Activated naive CD8-positive, alpha-beta T cell treated with anti-CD3 and anti-CD28 coated beads, Interleukin-2, amount 10 ng/mL, durations not matched to agents 7 days and 5 days (primary cell): ENCODE results near the gene NDOR1. TPM values are rescaled to one million over a fixed set of nuclear protein-coding genes. Genes with fewer than 3 reads are reported as not detected.

Source experiments
- ATAC-seq: fragments of 150-1000 bp; cut with Tn5 transposase; one replicate; pipeline ENCODE4 v1.10.0; 2021; ENCODE audit warnings: low read depth, moderate library complexity
- POLR2A ChIA-PET: fragments of 350-600 bp; sonication (Branson Sonifier 250); formaldehyde crosslinking; loops from one replicate; lab custom pipeline; 2021; ENCODE audit warnings: antibody characterized with exemption; lab: Charles Lee
- DNase-seq: peaks from one replicate; pipeline ENCODE4 v3.0.0; 2021
- H3K27ac Mint-ChIP-seq: one replicate; pipeline ENCODE4 v1.8.0; 2022; ENCODE audit warnings: mild to moderate bottlenecking, mixed read lengths
- H3K27me3 Mint-ChIP-seq: one replicate; pipeline ENCODE4 v1.8.0; 2022; ENCODE audit warnings: mild to moderate bottlenecking, moderate library complexity, mixed read lengths
- H3K36me3 Mint-ChIP-seq: one replicate; pipeline ENCODE4 v1.8.0; 2021; ENCODE audit warnings: mild to moderate bottlenecking, mixed read lengths
- H3K4me1 Mint-ChIP-seq: one replicate; pipeline ENCODE4 v1.8.0; 2021; ENCODE audit warnings: mixed read lengths
- H3K4me3 Mint-ChIP-seq: one replicate; pipeline ENCODE4 v1.8.0; 2022; ENCODE audit warnings: mild to moderate bottlenecking, moderate library complexity, mixed read lengths
- H3K9me3 Mint-ChIP-seq: one replicate; pipeline ENCODE4 v1.8.0; 2021; ENCODE audit warnings: mixed read lengths
- total RNA-seq, 2 experiments: library from RNA; stranded (reverse); gene quantifications; one replicate each; pipeline ENCODE4 v1.2.3, GENCODE V29; 2021

Gene NDOR1
- total RNA-seq, 2 experiments from 2014 or later: 38.8 to 39.8 TPM

GRCh38 chr9:137201205-137201868 lies 4.2 kb upstream of the NDOR1 start:
- H3K4me1 Mint-ChIP-seq: peaks cover 21% of the 10 kb centered on the region
- H3K9me3 Mint-ChIP-seq: no peaks in the 10 kb centered on the region
- H3K27me3 Mint-ChIP-seq: no peaks in the 10 kb centered on the region
- no peak for ATAC-seq
- POLR2A ChIA-PET: interaction anchor here (0.6 to 3.5 kb wide), 18 partner anchors 10 to 474 kb away, joined by 3 to 42 read pairs (median 6); partner anchors contain the start of genes ANAPC2, CYSRT1, DPP7 and MAN1B1
- DNase-seq: no peak
- peak overlapping the region; percentile 86 for H3K27ac Mint-ChIP-seq
- no peaks in the 10 kb centered on the region for H3K36me3 Mint-ChIP-seq
- peak overlapping the region; percentile 84 for H3K4me3 Mint-ChIP-seq

DNA sequence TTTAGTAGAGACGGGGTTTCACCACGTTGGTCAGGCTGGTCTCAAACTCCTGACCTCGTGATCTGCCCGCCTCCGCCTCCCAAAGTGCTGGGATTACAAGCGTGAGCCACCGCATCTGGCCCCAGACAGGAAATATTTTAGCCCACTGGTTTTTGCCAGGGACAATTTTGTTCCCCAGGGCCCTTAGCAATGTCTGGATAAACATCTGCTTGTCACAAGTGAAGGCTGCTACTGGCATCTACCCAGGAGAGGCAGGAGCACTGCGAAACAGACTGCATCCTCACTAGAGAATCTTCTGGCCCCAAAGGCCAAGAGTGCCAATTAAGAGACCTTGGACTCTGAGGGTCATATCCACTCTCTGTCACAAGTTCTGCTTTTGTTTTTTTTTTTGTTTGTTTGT lies 2.5 kb upstream of the NDOR1 start:
- H3K4me3 Mint-ChIP-seq: no peak overlapping the region
- DNase-seq (no peak), ATAC-seq (no peak)
- H3K36me3 Mint-ChIP-seq: peaks cover 13% of the 10 kb centered on the region
- H3K27me3 Mint-ChIP-seq: no peaks in the 10 kb centered on the region
- H3K9me3 Mint-ChIP-seq: no peaks in the 10 kb centered on the region
- POLR2A ChIA-PET: interaction anchor here (2.1 to 3.5 kb wide), 2 partner anchors 15 kb away, joined by 4 to 42 read pairs; partner anchors contain the start of genes ANAPC2 and SSNA1
- H3K27ac Mint-ChIP-seq: no peak overlapping the region
- peaks cover 34% of the 10 kb centered on the region for H3K4me1 Mint-ChIP-seq

DNA sequence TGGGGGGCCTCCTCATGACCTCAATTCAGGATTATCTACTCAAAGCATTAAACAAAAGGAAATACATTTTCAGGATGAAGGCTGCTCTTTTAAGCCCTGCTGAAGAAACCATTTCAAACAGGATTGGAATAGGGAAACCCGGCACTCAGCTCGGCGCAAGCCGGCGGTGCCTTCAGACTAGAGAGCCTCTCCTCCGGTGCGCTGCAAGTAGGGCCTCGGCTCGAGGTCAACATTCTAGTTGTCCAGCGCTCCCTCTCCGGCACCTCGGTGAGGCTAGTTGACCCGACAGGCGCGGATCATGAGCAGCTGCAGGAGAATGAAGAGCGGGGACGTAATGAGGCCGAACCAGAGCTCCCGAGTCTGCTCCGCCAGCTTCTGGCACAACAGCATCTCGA lies 772 bp upstream of the NDOR1 start:
- POLR2A ChIA-PET: interaction anchor here (0.6 to 4.0 kb wide), 9 partner anchors 10 to 97 kb away, joined by 3 to 31 read pairs (median 5); partner anchors contain the start of genes ANAPC2, CYSRT1, NELFB and NRARP
- ATAC-seq: no peak
- H3K27me3 Mint-ChIP-seq: no peaks in the 10 kb centered on the region
- peaks cover 35% of the 10 kb centered on the region for H3K4me1 Mint-ChIP-seq
- peak overlapping the region; percentile 89 for H3K27ac Mint-ChIP-seq
- H3K9me3 Mint-ChIP-seq: no peaks in the 10 kb centered on the region
- DNase-seq: no peak
- H3K36me3 Mint-ChIP-seq: peaks cover 13% of the 10 kb centered on the region
- H3K4me3 Mint-ChIP-seq: peak overlapping the region; percentile 95

DNA sequence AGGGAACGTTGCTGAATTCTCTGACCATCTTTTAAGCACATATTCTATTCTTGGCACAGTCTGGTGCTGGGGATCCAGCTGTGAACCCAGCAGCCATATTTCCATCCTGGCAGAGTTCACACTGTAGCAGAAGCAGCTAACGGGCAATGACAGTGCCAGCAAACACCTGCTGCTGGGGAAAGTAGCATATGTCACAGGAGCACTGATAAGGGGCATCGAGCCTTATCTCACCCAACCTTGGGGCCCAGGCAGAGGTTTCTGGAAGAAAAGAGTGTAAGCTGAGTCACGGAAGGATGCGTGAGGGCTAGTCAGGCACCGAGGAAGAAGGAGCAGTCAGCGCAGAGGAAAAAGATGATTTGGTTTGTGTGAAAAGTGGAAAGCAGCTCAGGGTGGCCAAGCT lies 1.1 kb downstream of the NDOR1 start:
- peaks cover 32% of the 10 kb centered on the region for H3K4me1 Mint-ChIP-seq
- POLR2A ChIA-PET: interaction anchor here (0.7 to 4.0 kb wide), 5 partner anchors 11 to 34 kb away, joined by 5 to 31 read pairs (median 8); partner anchors contain the start of genes ANAPC2, CYSRT1, RNF208 and SSNA1
- no peaks in the 10 kb centered on the region for H3K9me3 Mint-ChIP-seq
- no peak for ATAC-seq
- DNase-seq: no peak
- peak overlapping the region; percentile 95 for H3K4me3 Mint-ChIP-seq
- peaks cover 15% of the 10 kb centered on the region for H3K36me3 Mint-ChIP-seq
- H3K27me3 Mint-ChIP-seq: no peaks in the 10 kb centered on the region
- peak overlapping the region; percentile 90 for H3K27ac Mint-ChIP-seq

DNA sequence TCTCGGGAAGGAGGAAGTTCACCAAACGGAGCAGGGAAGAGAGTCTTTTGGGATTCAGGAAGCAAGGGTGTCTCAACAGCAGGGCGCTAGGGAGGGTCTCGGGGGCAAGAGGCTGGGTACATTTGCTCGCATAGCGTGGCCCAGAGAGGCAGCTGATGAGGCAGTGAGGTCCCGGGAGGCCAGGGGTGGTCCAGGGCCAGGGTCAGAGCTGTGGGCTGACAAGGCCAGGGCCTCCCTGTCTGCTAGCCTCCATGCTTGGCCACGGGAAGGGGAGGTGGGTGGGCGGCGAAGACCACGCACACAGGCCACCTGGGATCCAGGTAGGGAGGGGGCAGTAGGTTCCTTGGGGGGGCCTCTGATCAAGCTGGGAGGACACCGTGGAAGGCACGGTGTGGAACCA lies 6.0 kb downstream of the NDOR1 start:
- H3K36me3 Mint-ChIP-seq: peaks cover 15% of the 10 kb centered on the region
- H3K9me3 Mint-ChIP-seq: no peaks in the 10 kb centered on the region
- H3K4me1 Mint-ChIP-seq: peaks cover 14% of the 10 kb centered on the region
- peak overlapping the region; percentile 61 for H3K27ac Mint-ChIP-seq
- DNase-seq: no peak
- no peak overlapping the region for H3K4me3 Mint-ChIP-seq
- H3K27me3 Mint-ChIP-seq: no peaks in the 10 kb centered on the region
- no peak for ATAC-seq
- POLR2A ChIA-PET: interaction anchor here (1.5 kb wide), 1 partner anchor 11 kb away, joined by 6 read pairs; the partner anchor contains the start of gene TPRN

- H3K36me3 Mint-ChIP-seq: peaks cover 5% of the 10 kb centered on the region
- H3K9me3 Mint-ChIP-seq: no peaks in the 10 kb centered on the region
- H3K4me1 Mint-ChIP-seq: peaks cover 4% of the 10 kb centered on the region
- POLR2A ChIA-PET: interaction anchor here (1.5 kb wide), 1 partner anchor 12 kb away, joined by 6 read pairs; the partner anchor contains the start of gene TPRN
- ATAC-seq (no peak), DNase-seq (no peak)
- H3K27me3 Mint-ChIP-seq: no peaks in the 10 kb centered on the region
- H3K27ac Mint-ChIP-seq: no peak overlapping the region
- H3K4me3 Mint-ChIP-seq: no peak overlapping the region
Measured at GRCh38 chr9:137212520-137212919, 7.0 kb downstream of the NDOR1 start.

- H3K27ac Mint-ChIP-seq: no peak overlapping the region
- ATAC-seq: no peak
- peaks cover 2% of the 10 kb centered on the region for H3K36me3 Mint-ChIP-seq
- DNase-seq: no peak
- H3K4me1 Mint-ChIP-seq: peaks cover 2% of the 10 kb centered on the region
- POLR2A ChIA-PET: interaction anchor here (1.3 kb wide), 1 partner anchor 9 kb away, joined by 5 read pairs; the partner anchor contains the start of gene RNF208
- no peaks in the 10 kb centered on the region for H3K9me3 Mint-ChIP-seq
- H3K4me3 Mint-ChIP-seq: no peak overlapping the region
- no peaks in the 10 kb centered on the region for H3K27me3 Mint-ChIP-seq
Measured at GRCh38 chr9:137213160-137214060, 7.9 kb downstream of the NDOR1 start.

- no peak overlapping the region for H3K27ac Mint-ChIP-seq
- DNase-seq: no peak
- POLR2A ChIA-PET: interaction anchor here (1.3 kb wide), 1 partner anchor 8 kb away, joined by 5 read pairs; the partner anchor contains the start of gene RNF208
- H3K4me3 Mint-ChIP-seq: no peak overlapping the region
- no peak for ATAC-seq
- H3K36me3 Mint-ChIP-seq: peaks cover 2% of the 10 kb centered on the region
- no peaks in the 10 kb centered on the region for H3K27me3 Mint-ChIP-seq
- H3K4me1 Mint-ChIP-seq: no peaks in the 10 kb centered on the region
- H3K9me3 Mint-ChIP-seq: no peaks in the 10 kb centered on the region
Measured at GRCh38 chr9:137214620-137215019, 9.1 kb downstream of the NDOR1 start.

- ATAC-seq (no peak), DNase-seq (no peak)
- Mint-ChIP-seq H3K27me3 (no peaks in the 10 kb centered on the region), H3K4me1 (no peaks in the 10 kb centered on the region), H3K9me3 (no peaks in the 10 kb centered on the region), H3K4me3 (no peak overlapping the region), H3K27ac (no peak overlapping the region), H3K36me3 (no peaks in the 10 kb centered on the region)
- POLR2A ChIA-PET: interaction anchor here (1.2 kb wide), 1 partner anchor 25 kb away, joined by 5 read pairs; the partner anchor contains the start of gene TUBB4B
Measured at GRCh38 chr9:137215196-137215986, 9.9 kb downstream of the NDOR1 start.

DNA sequence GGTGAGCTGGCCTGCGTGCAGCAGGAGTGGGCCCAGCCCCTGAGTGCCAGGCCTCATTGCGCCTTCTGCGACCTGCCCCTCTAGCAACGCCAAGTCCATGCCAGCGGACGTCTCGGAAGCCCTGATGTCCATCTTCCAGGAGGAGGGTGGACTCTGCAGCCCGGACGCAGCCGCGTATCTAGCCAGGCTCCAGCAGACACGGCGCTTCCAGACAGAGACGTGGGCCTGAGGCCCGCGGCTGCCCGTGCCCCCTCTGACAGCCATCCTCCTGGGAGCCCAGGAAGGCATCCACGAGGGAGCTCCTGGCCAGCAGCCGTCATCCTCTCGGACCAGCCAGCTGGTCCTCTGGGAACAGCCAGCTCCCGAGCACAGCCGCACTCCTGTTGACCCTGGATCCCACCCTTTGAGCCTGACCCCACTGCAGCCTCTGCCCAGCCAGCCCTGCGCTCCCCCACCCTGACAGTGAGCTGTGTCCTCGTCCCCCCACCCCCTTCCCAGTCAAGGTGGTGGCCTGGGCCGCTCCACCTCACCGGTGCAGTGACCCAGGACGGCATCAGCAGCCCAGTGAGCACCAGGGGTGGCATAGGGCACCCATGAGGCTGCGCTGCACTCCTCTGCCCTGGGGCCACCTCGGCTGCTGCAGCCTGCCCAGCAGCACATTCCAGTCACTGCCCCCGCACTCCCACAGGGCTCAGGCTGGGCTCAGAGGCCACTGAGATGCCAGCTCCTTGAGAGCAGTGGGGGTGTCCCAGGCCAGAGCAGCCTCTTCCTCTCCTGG lies 10.9 kb downstream of the NDOR1 start:
- DNase-seq (no peak), ATAC-seq (no peak)
- Mint-ChIP-seq H3K27ac (no peak overlapping the region), H3K27me3 (no peaks in the 10 kb centered on the region), H3K36me3 (no peaks in the 10 kb centered on the region), H3K9me3 (no peaks in the 10 kb centered on the region), H3K4me3 (no peak overlapping the region), H3K4me1 (no peaks in the 10 kb centered on the region)
- POLR2A ChIA-PET: interaction anchor here (0.6 to 1.3 kb wide), 3 partner anchors 11 to 28 kb away, joined by 3 to 5 read pairs (median 3); partner anchors contain the start of genes ANAPC2, NDOR1, SSNA1 and TMEM203

DNA sequence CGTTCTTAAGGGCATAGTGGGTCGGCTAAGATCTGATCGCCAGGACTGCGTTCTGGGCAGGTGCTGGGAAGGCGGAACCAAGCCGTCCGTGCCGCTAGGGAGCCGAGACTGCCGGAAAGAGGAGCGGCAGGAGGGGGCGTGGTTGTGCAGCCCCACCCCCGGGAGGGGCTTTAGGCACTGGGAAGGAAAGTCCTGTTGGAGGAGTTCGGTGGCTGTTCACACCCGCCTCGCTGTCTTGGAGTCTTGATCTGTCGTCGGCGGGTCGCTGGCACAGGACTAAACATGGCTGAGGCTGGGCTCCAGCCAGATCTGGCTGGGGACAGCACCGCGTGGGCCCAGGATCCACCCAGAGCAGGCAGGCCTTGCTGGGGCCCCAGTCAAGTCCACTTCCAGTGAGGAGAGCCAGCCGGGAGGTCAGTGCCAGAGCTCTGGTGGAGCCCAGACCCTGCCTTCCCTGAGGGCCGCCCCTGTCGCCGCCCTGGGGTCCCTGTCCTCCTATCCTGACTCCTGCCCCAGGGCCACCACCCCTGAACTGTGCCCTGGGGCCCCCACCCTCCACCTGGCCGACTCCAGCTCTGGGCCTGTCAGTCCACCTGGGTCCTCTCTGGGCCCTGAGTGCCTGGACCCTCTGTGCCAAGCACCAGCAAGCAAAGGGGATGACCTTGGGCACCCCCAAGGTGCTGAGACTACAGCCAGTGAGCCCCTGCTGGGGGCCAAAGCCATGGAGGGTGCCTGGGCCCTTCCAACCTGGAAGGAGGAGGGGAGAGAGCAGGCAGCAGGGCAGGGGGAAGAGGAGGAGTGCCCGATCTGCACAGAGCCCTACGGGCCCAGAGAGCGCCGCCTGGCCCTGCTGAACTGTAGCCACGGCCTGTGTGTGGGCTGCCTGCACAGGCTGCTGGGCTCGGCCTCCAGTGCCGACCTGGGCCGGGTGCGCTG lies 12.0 kb downstream of the NDOR1 start:
- no peak for ATAC-seq
- H3K4me1 Mint-ChIP-seq: no peaks in the 10 kb centered on the region
- no peak for DNase-seq
- H3K36me3 Mint-ChIP-seq: no peaks in the 10 kb centered on the region
- H3K4me3 Mint-ChIP-seq: no peak overlapping the region
- H3K27ac Mint-ChIP-seq: no peak overlapping the region
- H3K27me3 Mint-ChIP-seq: no peaks in the 10 kb centered on the region
- POLR2A ChIA-PET: interaction anchor here (1.3 to 2.0 kb wide), 4 partner anchors 10 to 30 kb away, joined by 3 to 5 read pairs (median 4); partner anchors contain the start of genes ANAPC2, SSNA1 and TUBB4B
- H3K9me3 Mint-ChIP-seq: no peaks in the 10 kb centered on the region
